Measurements from ENCODE around the gene KDM6A.

KDM6A gene

DNA sequence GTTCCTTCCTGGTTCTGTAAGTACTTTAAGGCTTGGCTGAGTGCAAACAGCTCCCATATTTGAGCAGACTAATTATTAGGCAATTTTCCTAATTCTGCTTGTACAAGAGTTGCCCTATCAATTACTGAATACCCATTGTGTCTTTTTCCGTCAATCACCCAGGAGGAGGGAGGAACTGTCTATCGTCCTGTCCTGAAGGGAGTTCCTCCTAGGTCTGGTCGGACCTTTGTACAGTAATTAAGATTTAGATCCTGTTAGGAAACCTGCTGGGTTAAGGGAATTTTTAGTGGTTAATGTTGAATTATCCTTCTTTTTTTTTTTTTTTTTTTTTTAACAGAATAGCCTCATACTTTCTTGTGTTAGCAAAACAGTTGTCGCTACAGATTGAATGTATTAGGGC lies 130.1 kb downstream of the KDM6A start:
- H3K4ac ChIP-seq (ENCODE audit: low read depth in 1 of 2, low read length in 2 of 2): no peak overlapping the region
- no peak overlapping the region for H3K18ac ChIP-seq (ENCODE audit: low read depth in 1 of 2, low read length in 2 of 2)
- no peak overlapping the region for H2AFZ ChIP-seq (ENCODE audit: low read depth, low read length)
- H3K9me3 ChIP-seq (ENCODE audit: control insufficient read depth, low read length): no peaks in the 10 kb centered on the region
- no peak overlapping the region for H3K4me2 ChIP-seq (ENCODE audit: low read length, poor library complexity, severe bottlenecking)
- no peak overlapping the region for H3K4me3 ChIP-seq (ENCODE audit: insufficient read depth in 1 of 2, low read depth in 1 of 2, low read length in 2 of 2)
- no peak overlapping the region for H2BK12ac ChIP-seq (ENCODE audit: low read length in 2 of 2)
- no peak overlapping the region for H2AK5ac ChIP-seq (ENCODE audit: low read length, severe bottlenecking)
- H2BK120ac ChIP-seq (ENCODE audit: low read depth, low read length): no peak overlapping the region
- H4K91ac ChIP-seq (ENCODE audit: low read length): no peak overlapping the region
- H3K27ac ChIP-seq (ENCODE audit: low read length, poor library complexity, severe bottlenecking): no peak overlapping the region
- 100% methylated on average over 1 of the region's 4 CpGs for WGBS
- H3K36me3 ChIP-seq (ENCODE audit: control insufficient read depth in 1 of 2, insufficient read depth in 2 of 2, low read depth in 1 of 2, low read length in 2 of 2): no peaks in the 10 kb centered on the region
- no peaks in the 10 kb centered on the region for H3K79me1 ChIP-seq (replicated peaks; ENCODE audit: low read length, poor library complexity, severe bottlenecking)
- H2BK5ac ChIP-seq (ENCODE audit: low read depth, low read length, poor library complexity, severe bottlenecking): no peak overlapping the region
- H3K9ac ChIP-seq (ENCODE audit: low read length): no peak overlapping the region
- no peak overlapping the region for H2BK15ac ChIP-seq (ENCODE audit: low read depth, poor library complexity, severe bottlenecking)
- no peak for DNase-seq
- H3K4me1 ChIP-seq (ENCODE audit: control insufficient read depth, insufficient read depth, low read depth, low read length): no peaks in the 10 kb centered on the region
- H4K8ac ChIP-seq (ENCODE audit: low read length): no peak overlapping the region
- no peaks in the 10 kb centered on the region for H3K27me3 ChIP-seq (ENCODE audit: control insufficient read depth in 1 of 2, insufficient read depth in 1 of 2, low read length in 2 of 2)
- H3K23ac ChIP-seq (ENCODE audit: low read length in 2 of 2): no peak overlapping the region
- H3K14ac ChIP-seq (ENCODE audit: low read length in 2 of 2): no peak overlapping the region

DNA sequence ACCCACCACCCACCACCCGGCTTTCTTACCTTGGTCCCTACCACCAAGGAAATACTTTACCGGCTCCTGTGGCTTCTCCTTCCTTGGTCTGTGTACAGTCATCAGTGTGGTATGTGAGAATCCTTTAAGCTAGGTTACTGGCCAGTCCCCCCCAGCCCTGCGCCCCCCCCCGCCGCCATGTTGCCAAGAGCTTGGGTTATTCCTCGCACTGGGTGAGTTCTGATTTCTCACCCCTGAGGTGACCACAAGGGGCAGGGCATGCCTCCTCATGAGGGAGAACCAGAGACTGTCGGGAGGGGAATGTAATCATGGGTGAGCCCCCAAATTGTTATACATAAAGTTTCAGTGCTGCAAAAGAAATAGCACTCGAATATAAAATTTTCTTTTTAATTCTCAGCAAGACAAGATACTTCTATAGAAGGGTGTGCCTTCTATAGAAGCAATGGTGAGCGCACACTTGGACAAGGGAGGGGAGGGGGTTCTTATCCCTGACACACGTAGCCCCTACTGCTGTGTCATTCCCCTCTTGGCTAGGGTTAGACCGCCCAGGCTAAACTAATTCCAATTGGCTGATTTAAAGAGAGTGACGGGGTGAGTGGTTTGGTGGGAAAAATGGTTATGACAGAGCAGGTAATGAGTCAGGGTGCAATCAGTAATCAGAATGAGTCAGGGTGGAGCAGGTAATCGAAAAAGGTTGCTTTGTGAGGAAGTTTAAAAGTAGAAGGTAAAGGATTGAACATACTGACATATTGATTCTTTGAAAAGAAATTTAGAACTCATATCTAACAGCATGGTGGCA lies 133.2 kb downstream of the KDM6A start:
- Histone ChIP-seq H3K18ac (ENCODE audit: low read depth in 1 of 2, low read length in 2 of 2) (no peak overlapping the region), H3K27me3 (ENCODE audit: control insufficient read depth in 1 of 2, insufficient read depth in 1 of 2, low read length in 2 of 2) (no peaks in the 10 kb centered on the region), H4K91ac (ENCODE audit: low read length) (no peak overlapping the region), H3K4me3 (ENCODE audit: insufficient read depth in 1 of 2, low read depth in 1 of 2, low read length in 2 of 2) (no peak overlapping the region), H2BK5ac (ENCODE audit: low read depth, low read length, poor library complexity, severe bottlenecking) (no peak overlapping the region), H3K14ac (ENCODE audit: low read length in 2 of 2) (no peak overlapping the region), H2AK5ac (ENCODE audit: low read length, severe bottlenecking) (no peak overlapping the region), H3K27ac (ENCODE audit: low read length, poor library complexity, severe bottlenecking) (no peak overlapping the region), H3K36me3 (ENCODE audit: control insufficient read depth in 1 of 2, insufficient read depth in 2 of 2, low read depth in 1 of 2, low read length in 2 of 2) (no peaks in the 10 kb centered on the region), H3K79me1 (replicated peaks; ENCODE audit: low read length, poor library complexity, severe bottlenecking) (no peaks in the 10 kb centered on the region), H3K4ac (ENCODE audit: low read depth in 1 of 2, low read length in 2 of 2) (no peak overlapping the region), H3K9me3 (ENCODE audit: control insufficient read depth, low read length) (no peaks in the 10 kb centered on the region), H3K23ac (ENCODE audit: low read length in 2 of 2) (no peak overlapping the region), H3K4me1 (ENCODE audit: control insufficient read depth, insufficient read depth, low read depth, low read length) (no peaks in the 10 kb centered on the region), H2BK120ac (ENCODE audit: low read depth, low read length) (no peak overlapping the region), H2AFZ (ENCODE audit: low read depth, low read length) (no peak overlapping the region), H3K9ac (ENCODE audit: low read length) (no peak overlapping the region), H2BK15ac (ENCODE audit: low read depth, poor library complexity, severe bottlenecking) (no peak overlapping the region), H4K8ac (ENCODE audit: low read length) (no peak overlapping the region), H3K4me2 (ENCODE audit: low read length, poor library complexity, severe bottlenecking) (no peak overlapping the region), H2BK12ac (ENCODE audit: low read length in 2 of 2) (no peak overlapping the region)
- 81% methylated on average over 8 of the region's 13 CpGs for WGBS
- DNase-seq: no peak

DNA sequence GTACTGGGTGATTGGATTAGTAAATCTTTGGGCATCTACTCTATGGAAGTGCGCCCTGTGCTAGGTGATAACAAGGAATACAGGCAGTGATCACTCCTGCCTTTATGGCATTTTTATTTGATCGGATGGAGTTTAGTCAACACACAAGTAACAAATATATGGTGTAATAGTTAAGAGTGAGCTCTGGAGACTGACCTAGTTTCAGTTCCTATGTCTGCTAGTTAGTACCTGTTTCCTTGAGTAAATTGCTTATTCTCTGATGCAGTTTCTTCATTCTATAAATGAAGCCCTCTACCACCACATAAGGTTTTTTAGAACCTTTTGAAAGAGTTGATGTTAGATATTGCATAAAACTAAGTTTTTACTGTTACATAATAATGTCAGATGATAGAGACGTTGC lies 134.6 kb downstream of the KDM6A start:
- H3K4me1 ChIP-seq (ENCODE audit: control insufficient read depth, insufficient read depth, low read depth, low read length): no peaks in the 10 kb centered on the region
- no peaks in the 10 kb centered on the region for H3K27me3 ChIP-seq (ENCODE audit: control insufficient read depth in 1 of 2, insufficient read depth in 1 of 2, low read length in 2 of 2)
- H3K23ac ChIP-seq (ENCODE audit: low read length in 2 of 2): no peak overlapping the region
- H2AFZ ChIP-seq (ENCODE audit: low read depth, low read length): no peak overlapping the region
- H3K79me1 ChIP-seq (replicated peaks; ENCODE audit: low read length, poor library complexity, severe bottlenecking): no peaks in the 10 kb centered on the region
- no peak overlapping the region for H2BK120ac ChIP-seq (ENCODE audit: low read depth, low read length)
- no peak overlapping the region for H2AK5ac ChIP-seq (ENCODE audit: low read length, severe bottlenecking)
- no peak overlapping the region for H4K8ac ChIP-seq (ENCODE audit: low read length)
- no peak overlapping the region for H4K91ac ChIP-seq (ENCODE audit: low read length)
- H3K4me2 ChIP-seq (ENCODE audit: low read length, poor library complexity, severe bottlenecking): no peak overlapping the region
- DNase-seq: no peak
- H3K36me3 ChIP-seq (ENCODE audit: control insufficient read depth in 1 of 2, insufficient read depth in 2 of 2, low read depth in 1 of 2, low read length in 2 of 2): peaks cover 0 to 3% of the 10 kb centered on the region in 2 experiments
- no peak overlapping the region for H3K4ac ChIP-seq (ENCODE audit: low read depth in 1 of 2, low read length in 2 of 2)
- H2BK5ac ChIP-seq (ENCODE audit: low read depth, low read length, poor library complexity, severe bottlenecking): no peak overlapping the region
- no peak overlapping the region for H2BK15ac ChIP-seq (ENCODE audit: low read depth, poor library complexity, severe bottlenecking)
- no peaks in the 10 kb centered on the region for H3K9me3 ChIP-seq (ENCODE audit: control insufficient read depth, low read length)
- H3K4me3 ChIP-seq (ENCODE audit: insufficient read depth in 1 of 2, low read depth in 1 of 2, low read length in 2 of 2): no peak overlapping the region
- no peak overlapping the region for H3K18ac ChIP-seq (ENCODE audit: low read depth in 1 of 2, low read length in 2 of 2)
- H3K14ac ChIP-seq (ENCODE audit: low read length in 2 of 2): no peak overlapping the region
- H3K27ac ChIP-seq (ENCODE audit: low read length, poor library complexity, severe bottlenecking): no peak overlapping the region
- H2BK12ac ChIP-seq (ENCODE audit: low read length in 2 of 2): no peak overlapping the region
- no peak overlapping the region for H3K9ac ChIP-seq (ENCODE audit: low read length)
- WGBS: 93% methylated on average over 2 of the region's 3 CpGs

DNA sequence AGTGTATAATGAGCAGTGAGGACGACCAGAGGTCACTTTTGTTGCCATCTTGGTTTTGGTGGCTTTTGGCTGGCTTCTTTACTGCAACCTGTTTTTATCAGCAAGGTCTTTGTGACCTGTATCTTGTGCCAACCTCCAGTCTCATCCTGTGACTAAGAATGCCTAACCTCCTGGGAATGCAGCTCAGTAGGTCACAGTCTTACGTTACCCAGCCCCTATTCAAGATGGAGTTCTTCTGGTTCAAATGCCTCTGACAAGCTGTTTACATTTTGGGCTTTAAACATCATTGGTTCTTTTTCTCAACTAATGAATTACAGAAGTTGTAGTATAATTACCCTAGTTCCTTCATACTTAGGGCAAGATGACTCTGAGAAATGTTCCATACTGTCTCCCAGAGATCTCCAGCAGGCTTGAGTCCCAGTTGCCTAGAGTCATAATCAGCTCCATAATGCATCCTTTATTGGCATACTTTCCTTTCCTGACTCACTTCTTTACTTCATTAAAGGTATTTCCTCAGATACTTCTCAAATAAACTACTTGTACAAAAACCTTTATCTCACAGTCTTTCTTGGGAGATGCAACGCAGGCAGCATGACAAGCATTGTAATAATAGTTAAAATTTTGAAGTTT lies 136.5 kb downstream of the KDM6A start:
- no peak for DNase-seq
- H3K4ac ChIP-seq (ENCODE audit: low read depth in 1 of 2, low read length in 2 of 2): no peak overlapping the region
- H2BK120ac ChIP-seq (ENCODE audit: low read depth, low read length): no peak overlapping the region
- peaks cover 0 to 13% of the 10 kb centered on the region in 2 experiments for H3K36me3 ChIP-seq (ENCODE audit: control insufficient read depth in 1 of 2, insufficient read depth in 2 of 2, low read depth in 1 of 2, low read length in 2 of 2)
- no peaks in the 10 kb centered on the region for H3K4me1 ChIP-seq (ENCODE audit: control insufficient read depth, insufficient read depth, low read depth, low read length)
- no peak overlapping the region for H4K8ac ChIP-seq (ENCODE audit: low read length)
- H2BK12ac ChIP-seq (ENCODE audit: low read length in 2 of 2): no peak overlapping the region
- H3K14ac ChIP-seq (ENCODE audit: low read length in 2 of 2): no peak overlapping the region
- no peaks in the 10 kb centered on the region for H3K27me3 ChIP-seq (ENCODE audit: control insufficient read depth in 1 of 2, insufficient read depth in 1 of 2, low read length in 2 of 2)
- WGBS: 100% methylated on average over 1 of the region's 3 CpGs
- H2BK15ac ChIP-seq (ENCODE audit: low read depth, poor library complexity, severe bottlenecking): no peak overlapping the region
- no peak overlapping the region for H3K9ac ChIP-seq (ENCODE audit: low read length)
- H3K4me3 ChIP-seq (ENCODE audit: insufficient read depth in 1 of 2, low read depth in 1 of 2, low read length in 2 of 2): no peak overlapping the region
- H2BK5ac ChIP-seq (ENCODE audit: low read depth, low read length, poor library complexity, severe bottlenecking): no peak overlapping the region
- H2AFZ ChIP-seq (ENCODE audit: low read depth, low read length): no peak overlapping the region
- no peak overlapping the region for H3K27ac ChIP-seq (ENCODE audit: low read length, poor library complexity, severe bottlenecking)
- no peak overlapping the region for H4K91ac ChIP-seq (ENCODE audit: low read length)
- H3K79me1 ChIP-seq (replicated peaks; ENCODE audit: low read length, poor library complexity, severe bottlenecking): no peaks in the 10 kb centered on the region
- no peak overlapping the region for H2AK5ac ChIP-seq (ENCODE audit: low read length, severe bottlenecking)
- H3K23ac ChIP-seq (ENCODE audit: low read length in 2 of 2): no peak overlapping the region
- H3K9me3 ChIP-seq (ENCODE audit: control insufficient read depth, low read length): no peaks in the 10 kb centered on the region
- H3K18ac ChIP-seq (ENCODE audit: low read depth in 1 of 2, low read length in 2 of 2): no peak overlapping the region
- no peak overlapping the region for H3K4me2 ChIP-seq (ENCODE audit: low read length, poor library complexity, severe bottlenecking)

All from mesenchymal stem cell (in vitro differentiated cells and primary cell).